ENCODE measurements around the gene P2RY2. TPM values are rescaled to one million over a fixed set of nuclear protein-coding genes. Genes with fewer than 3 reads are reported as not detected.

Gene P2RY2
- total and polyA plus RNA-seq, 5 donors from 2014 or later, result not detected

- no peaks in the 10 kb centered on the region for H3K36me3 Mint-ChIP-seq
- H3K27me3 ChIP-seq (ENCODE audit: control insufficient read depth, insufficient read depth, low read length), result peaks cover 5% of the 10 kb centered on the region
- H3K9me3 ChIP-seq (ENCODE audit: control insufficient read depth in 2 of 2, low read length in 2 of 2), result no peaks in the 10 kb centered on the region
- no peaks in the 10 kb centered on the region for H3K4me1 Mint-ChIP-seq
- peaks cover 0 to 3% (median 0%) of the 10 kb centered on the region in 7 donors for H3K9me3 Mint-ChIP-seq
- no peaks in the 10 kb centered on the region for H3K36me3 ChIP-seq (ENCODE audit: control insufficient read depth, insufficient read depth, low read length)
- no peak overlapping the region for H3K4me3 Mint-ChIP-seq
- no peak overlapping the region for H3K4me3 ChIP-seq (ENCODE audit: low read depth, low read length)
- ATAC-seq (ENCODE audit: low read depth in 2 of 2), result no peak
- DNase-seq, result no peak
- no peaks in the 10 kb centered on the region for H3K4me1 ChIP-seq (ENCODE audit: control insufficient read depth, insufficient read depth, low read length, poor library complexity, severe bottlenecking)
- H3K27ac ChIP-seq (ENCODE audit: insufficient read depth, low read length, poor library complexity, severe bottlenecking), result no peak overlapping the region
- H3K27me3 Mint-ChIP-seq, result peaks cover 19% of the 10 kb centered on the region
- H3K27ac Mint-ChIP-seq, result no peak overlapping the region
Measured at GRCh38 chr11:73258104-73259035, 40.3 kb downstream of the P2RY2 start.

- Histone ChIP-seq H3K4me3 (ENCODE audit: low read depth, low read length) (no peak overlapping the region), H3K9me3 (ENCODE audit: control insufficient read depth in 2 of 2, low read length in 2 of 2) (no peaks in the 10 kb centered on the region), H3K27ac (ENCODE audit: insufficient read depth, low read length, poor library complexity, severe bottlenecking) (no peak overlapping the region), H3K36me3 (ENCODE audit: control insufficient read depth, insufficient read depth, low read length) (no peaks in the 10 kb centered on the region), H3K27me3 (ENCODE audit: control insufficient read depth, insufficient read depth, low read length) (peaks cover 11% of the 10 kb centered on the region), H3K4me1 (ENCODE audit: control insufficient read depth, insufficient read depth, low read length, poor library complexity, severe bottlenecking) (no peaks in the 10 kb centered on the region)
- DNase-seq, result no peak
- no peak overlapping the region for H3K27ac Mint-ChIP-seq
- no peaks in the 10 kb centered on the region for H3K36me3 Mint-ChIP-seq
- H3K4me3 Mint-ChIP-seq, result no peak overlapping the region
- no peaks in the 10 kb centered on the region for H3K4me1 Mint-ChIP-seq
- peaks cover 28% of the 10 kb centered on the region for H3K27me3 Mint-ChIP-seq
- peaks cover 0 to 3% (median 0%) of the 10 kb centered on the region in 7 donors for H3K9me3 Mint-ChIP-seq
- ATAC-seq (ENCODE audit: low read depth in 2 of 2), result no peak
Measured at GRCh38 chr11:73259406-73260126, 41.5 kb downstream of the P2RY2 start.

GRCh38 chr11:73260127-73260457 is 42.0 kb downstream of the P2RY2 start:
- no peak overlapping the region for H3K4me3 ChIP-seq (ENCODE audit: low read depth, low read length)
- no peaks in the 10 kb centered on the region for H3K36me3 ChIP-seq (ENCODE audit: control insufficient read depth, insufficient read depth, low read length)
- no peaks in the 10 kb centered on the region for H3K4me1 ChIP-seq (ENCODE audit: control insufficient read depth, insufficient read depth, low read length, poor library complexity, severe bottlenecking)
- ATAC-seq (ENCODE audit: low read depth in 2 of 2) (no peak), DNase-seq (no peak)
- H3K9me3 ChIP-seq (ENCODE audit: control insufficient read depth in 2 of 2, low read length in 2 of 2), result no peaks in the 10 kb centered on the region
- Mint-ChIP-seq H3K36me3 (no peaks in the 10 kb centered on the region), H3K4me1 (no peaks in the 10 kb centered on the region), H3K9me3 (peaks cover 0 to 5% (median 0%) of the 10 kb centered on the region in 7 donors), H3K27ac (no peak overlapping the region), H3K4me3 (no peak overlapping the region), H3K27me3 (peaks cover 33% of the 10 kb centered on the region)
- H3K27ac ChIP-seq (ENCODE audit: insufficient read depth, low read length, poor library complexity, severe bottlenecking), result no peak overlapping the region
- peaks cover 11% of the 10 kb centered on the region for H3K27me3 ChIP-seq (ENCODE audit: control insufficient read depth, insufficient read depth, low read length)

DNA sequence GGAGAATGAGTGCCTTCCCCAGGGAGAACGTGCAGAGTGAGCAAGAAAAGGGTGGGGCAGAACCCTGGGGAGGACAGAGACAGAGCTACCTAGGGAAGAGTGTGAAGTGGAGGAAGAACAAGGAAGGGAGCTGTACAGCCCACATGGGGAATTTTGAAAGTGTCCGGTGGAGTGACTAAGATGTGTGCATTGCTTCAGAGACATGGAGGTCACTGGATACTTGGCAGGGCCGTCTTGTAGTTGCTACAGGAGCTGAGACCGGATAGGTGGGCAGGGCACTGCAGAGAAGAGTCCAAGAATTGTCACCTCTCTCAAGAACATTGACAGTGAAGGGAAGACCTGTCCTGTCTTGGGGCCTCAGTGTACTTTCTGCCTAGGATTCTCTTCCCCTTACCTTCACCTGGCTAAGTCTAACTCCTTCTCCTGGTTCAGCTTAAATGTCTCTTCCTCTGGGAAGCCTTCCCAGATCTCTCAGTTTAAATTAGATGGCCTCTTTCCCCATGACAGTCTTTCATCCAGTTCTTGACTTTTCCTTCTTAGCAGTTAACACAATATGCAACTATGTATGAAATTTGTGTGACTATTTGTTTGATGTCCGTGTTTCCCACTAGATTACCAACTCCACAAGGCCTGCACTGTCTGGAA is 44.9 kb downstream of the P2RY2 start:
- Histone ChIP-seq H3K4me1 (ENCODE audit: control insufficient read depth, insufficient read depth, low read length, poor library complexity, severe bottlenecking) (no peaks in the 10 kb centered on the region), H3K9me3 (ENCODE audit: control insufficient read depth in 2 of 2, low read length in 2 of 2) (no peaks in the 10 kb centered on the region), H3K4me3 (ENCODE audit: low read depth, low read length) (no peak overlapping the region), H3K36me3 (ENCODE audit: control insufficient read depth, insufficient read depth, low read length) (no peaks in the 10 kb centered on the region), H3K27me3 (ENCODE audit: control insufficient read depth, insufficient read depth, low read length) (peaks cover 11% of the 10 kb centered on the region), H3K27ac (ENCODE audit: insufficient read depth, low read length, poor library complexity, severe bottlenecking) (no peak overlapping the region)
- no peak for DNase-seq
- H3K27me3 Mint-ChIP-seq, result peaks cover 39% of the 10 kb centered on the region
- H3K4me3 Mint-ChIP-seq, result no peak overlapping the region
- no peaks in the 10 kb centered on the region for H3K36me3 Mint-ChIP-seq
- H3K4me1 Mint-ChIP-seq, result no peaks in the 10 kb centered on the region
- peaks cover 0 to 5% (median 0%) of the 10 kb centered on the region in 7 donors for H3K9me3 Mint-ChIP-seq
- no peak overlapping the region for H3K27ac Mint-ChIP-seq
- no peak for ATAC-seq (ENCODE audit: low read depth in 2 of 2)

DNA sequence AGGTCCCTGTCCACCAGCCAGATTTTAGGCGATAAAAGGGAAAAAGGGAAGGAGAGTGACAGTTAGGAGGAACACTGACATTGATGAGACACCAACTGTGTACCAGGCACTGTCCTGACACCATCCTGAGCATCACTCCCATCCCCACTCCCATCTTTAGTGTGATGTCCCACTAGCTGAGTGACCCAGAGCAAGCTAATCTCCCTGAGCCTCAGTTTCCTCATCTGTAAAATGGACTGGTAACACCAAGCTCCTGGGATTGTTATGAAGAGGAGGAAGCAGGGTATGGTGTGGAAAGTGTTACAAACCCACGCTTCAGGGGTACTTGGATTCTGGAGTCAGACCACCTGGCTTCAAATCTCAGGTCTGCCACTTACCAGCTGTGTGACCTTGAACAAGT is 45.6 kb downstream of the P2RY2 start:
- no peaks in the 10 kb centered on the region for H3K36me3 Mint-ChIP-seq
- Histone ChIP-seq H3K4me1 (ENCODE audit: control insufficient read depth, insufficient read depth, low read length, poor library complexity, severe bottlenecking) (no peaks in the 10 kb centered on the region), H3K9me3 (ENCODE audit: control insufficient read depth in 2 of 2, low read length in 2 of 2) (no peaks in the 10 kb centered on the region), H3K27ac (ENCODE audit: insufficient read depth, low read length, poor library complexity, severe bottlenecking) (no peak overlapping the region), H3K36me3 (ENCODE audit: control insufficient read depth, insufficient read depth, low read length) (no peaks in the 10 kb centered on the region), H3K27me3 (ENCODE audit: control insufficient read depth, insufficient read depth, low read length) (peaks cover 11% of the 10 kb centered on the region), H3K4me3 (ENCODE audit: low read depth, low read length) (no peak overlapping the region)
- peaks cover 0 to 5% (median 0%) of the 10 kb centered on the region in 7 donors for H3K9me3 Mint-ChIP-seq
- no peak overlapping the region for H3K4me3 Mint-ChIP-seq
- H3K27ac Mint-ChIP-seq, result no peak overlapping the region
- ATAC-seq (ENCODE audit: low read depth in 2 of 2), result no peak
- H3K4me1 Mint-ChIP-seq, result no peaks in the 10 kb centered on the region
- peaks cover 39% of the 10 kb centered on the region for H3K27me3 Mint-ChIP-seq
- DNase-seq, result no peak

DNA sequence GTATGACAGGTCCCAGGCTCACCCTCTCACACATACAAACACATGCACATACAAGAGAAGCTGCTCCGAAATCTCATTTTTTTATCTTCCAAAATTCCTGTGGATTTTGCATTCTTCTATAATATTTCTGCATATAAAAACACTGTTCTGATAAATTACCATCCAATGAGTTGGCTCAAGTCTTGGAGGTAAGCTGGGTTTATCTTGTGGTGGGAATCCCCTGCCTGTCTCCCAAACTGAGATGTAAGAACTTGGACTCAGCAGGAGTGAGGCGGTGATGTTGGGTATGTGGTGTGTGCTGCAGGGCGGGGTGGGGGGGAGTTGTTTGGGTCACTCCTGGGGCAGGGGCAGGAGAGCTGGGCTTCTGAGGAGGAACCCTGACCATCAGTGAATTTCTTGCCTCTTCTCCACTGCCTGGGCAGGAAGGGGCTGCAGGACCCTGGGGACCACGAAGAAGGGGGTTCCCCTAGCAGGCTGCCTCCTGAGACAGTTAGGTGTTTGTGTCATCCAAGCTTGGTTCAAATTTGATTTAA is 47.3 kb downstream of the P2RY2 start:
- DNase-seq, result no peak

DNA sequence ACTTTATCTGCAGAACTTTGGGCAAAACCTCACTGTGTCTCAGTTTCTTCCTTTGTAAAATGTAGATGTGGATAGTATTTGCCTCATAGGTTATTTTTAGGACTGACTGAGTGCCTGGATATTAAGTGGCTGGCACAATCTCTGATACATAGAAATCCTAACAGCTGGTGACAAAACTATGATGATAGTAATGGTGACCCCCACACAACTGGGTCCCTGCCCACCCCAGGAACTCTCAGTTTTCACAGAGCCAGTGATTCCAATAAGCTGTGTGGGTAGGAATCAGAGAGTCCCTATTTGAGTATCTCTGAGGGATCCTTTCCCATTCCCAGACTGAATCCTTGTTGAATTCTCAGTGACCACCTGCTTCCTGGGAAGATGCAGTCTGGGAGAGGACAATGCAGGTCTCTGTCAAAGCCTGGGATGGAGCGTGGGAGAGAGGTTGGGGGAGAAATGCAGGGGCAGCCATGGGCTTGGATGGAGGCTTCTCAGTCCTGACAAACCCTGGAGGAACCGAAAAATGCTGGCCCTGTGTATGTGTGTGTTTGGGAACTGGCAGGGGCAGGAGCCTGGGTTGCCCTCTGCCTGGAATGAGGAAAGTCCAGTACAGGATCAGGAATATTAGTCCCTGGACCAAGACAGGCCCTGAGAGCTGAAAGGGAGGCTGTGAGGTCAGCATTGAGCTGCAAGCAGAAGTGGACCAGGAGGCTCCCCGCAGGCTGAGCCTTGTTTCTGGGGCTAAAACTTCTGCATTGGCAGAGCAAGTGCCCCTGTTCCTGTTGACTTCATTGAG is 48.0 kb downstream of the P2RY2 start:
- H3K36me3 ChIP-seq (ENCODE audit: control insufficient read depth, insufficient read depth, low read length), result no peaks in the 10 kb centered on the region
- no peak for ATAC-seq (ENCODE audit: low read depth in 2 of 2)
- Mint-ChIP-seq H3K36me3 (no peaks in the 10 kb centered on the region), H3K9me3 (peaks cover 0 to 5% (median 0%) of the 10 kb centered on the region in 7 donors), H3K27me3 (peaks cover 39% of the 10 kb centered on the region), H3K27ac (no peak overlapping the region), H3K4me1 (no peaks in the 10 kb centered on the region), H3K4me3 (no peak overlapping the region)
- DNase-seq, result no peak
- no peak overlapping the region for H3K27ac ChIP-seq (ENCODE audit: insufficient read depth, low read length, poor library complexity, severe bottlenecking)
- H3K4me3 ChIP-seq (ENCODE audit: low read depth, low read length), result no peak overlapping the region
- H3K4me1 ChIP-seq (ENCODE audit: control insufficient read depth, insufficient read depth, low read length, poor library complexity, severe bottlenecking), result no peaks in the 10 kb centered on the region
- H3K9me3 ChIP-seq (ENCODE audit: control insufficient read depth in 2 of 2, low read length in 2 of 2), result no peaks in the 10 kb centered on the region
- peaks cover 11% of the 10 kb centered on the region for H3K27me3 ChIP-seq (ENCODE audit: control insufficient read depth, insufficient read depth, low read length)

More for the DNA sequence above, 47.3 kb downstream of the P2RY2 start:
- Mint-ChIP-seq H3K27me3 (peaks cover 39% of the 10 kb centered on the region), H3K4me3 (no peak overlapping the region), H3K27ac (no peak overlapping the region), H3K36me3 (no peaks in the 10 kb centered on the region), H3K9me3 (peaks cover 0 to 5% (median 0%) of the 10 kb centered on the region in 7 donors), H3K4me1 (no peaks in the 10 kb centered on the region)
- no peaks in the 10 kb centered on the region for H3K9me3 ChIP-seq (ENCODE audit: control insufficient read depth in 2 of 2, low read length in 2 of 2)
- H3K4me3 ChIP-seq (ENCODE audit: low read depth, low read length), result no peak overlapping the region
- H3K36me3 ChIP-seq (ENCODE audit: control insufficient read depth, insufficient read depth, low read length), result no peaks in the 10 kb centered on the region
- ATAC-seq (ENCODE audit: low read depth in 2 of 2), result no peak
- peaks cover 11% of the 10 kb centered on the region for H3K27me3 ChIP-seq (ENCODE audit: control insufficient read depth, insufficient read depth, low read length)
- no peak overlapping the region for H3K27ac ChIP-seq (ENCODE audit: insufficient read depth, low read length, poor library complexity, severe bottlenecking)
- H3K4me1 ChIP-seq (ENCODE audit: control insufficient read depth, insufficient read depth, low read length, poor library complexity, severe bottlenecking), result no peaks in the 10 kb centered on the region

All from CD4-positive, CD25-positive, alpha-beta regulatory T cell (primary cell).